Measurements from ENCODE around the gene ALDH16A1. TPM values are rescaled to one million over a fixed set of nuclear protein-coding genes. Genes with fewer than 3 reads are reported as not detected.

The ALDH16A1 gene
- total and polyA plus RNA-seq, 2 donors (not counting 1 experiment from before 2014, with no cell fraction given): 65.8 to 105 TPM

- H3K9me3 Mint-ChIP-seq (ENCODE audit: insufficient read depth): no peaks in the 10 kb centered on the region
- no peak for ATAC-seq (ENCODE audit: low read depth)
- no peak overlapping the region for H3K4me3 Mint-ChIP-seq
- H4K20me1 ChIP-seq (ENCODE audit: control insufficient read depth, insufficient read depth, low read length, poor library complexity, severe bottlenecking): no peaks in the 10 kb centered on the region
- intact Hi-C loops (cut with micrococcal nuclease): no loop called here
- no peaks in the 10 kb centered on the region for H3K79me2 ChIP-seq (ENCODE audit: control insufficient read depth, insufficient read depth, low read length)
- H3K27ac Mint-ChIP-seq: no peak overlapping the region
- WGBS (ENCODE audit: insufficient coverage): 98% methylated on average over 5 of the region's 9 CpGs
- no peak overlapping the region for H3K27ac ChIP-seq (ENCODE audit: low read length in 2 of 2)
- POLR2A ChIA-PET: no interaction called here
- H3K36me3 ChIP-seq (replicated peaks in 1 of 2; ENCODE audit: control extremely low read depth in 1 of 2, control insufficient read depth in 1 of 2, extremely low read depth in 1 of 2, insufficient read depth in 2 of 2, low read length in 1 of 2): no peaks in the 10 kb centered on the region
- CTCF ChIA-PET: interaction anchor here (1.1 to 1.3 kb wide), 2 partner anchors 11 to 23 kb away, joined by 3 read pairs; partner anchors contain the start of gene GFY
- H3K27me3 Mint-ChIP-seq: peaks cover 9% of the 10 kb centered on the region
- H3K4me1 Mint-ChIP-seq: peaks cover 52% of the 10 kb centered on the region
- no peak overlapping the region for H3K9ac ChIP-seq (ENCODE audit: low read length)
- H3K27me3 ChIP-seq (replicated peaks in 1 of 4; ENCODE audit: control extremely low read depth in 1 of 4, control insufficient read depth in 3 of 4, insufficient read depth in 4 of 4, low read length in 3 of 4): peaks cover 0 to 21% (median under 1%) of the 10 kb centered on the region in 4 experiments
- H2AFZ ChIP-seq (ENCODE audit: insufficient read depth, low read depth, low read length, poor library complexity, severe bottlenecking): no peak overlapping the region
- no peak for DNase-seq
- H3K4me2 ChIP-seq (replicated peaks; ENCODE audit: low read depth, low read length, poor library complexity, severe bottlenecking): no peak overlapping the region
- TF ChIP-seq EZH2 (IDR thresholded peaks at IDR 0.05; ENCODE audit: borderline replicate concordance, insufficient read depth, low read depth, low read length, poor library complexity, severe bottlenecking) (no peak), CTCF (IDR thresholded peaks at IDR 0.05) (no peak)
- H3K9me3 ChIP-seq (ENCODE audit: control extremely low read depth in 1 of 3, control insufficient read depth in 2 of 3, insufficient read depth in 1 of 3, low read length in 2 of 3): peaks cover 0 to 7% (median 0%) of the 10 kb centered on the region in 3 donors
- H3K4me1 ChIP-seq (ENCODE audit: control insufficient read depth in 2 of 2, insufficient read depth in 2 of 2, low read length in 2 of 2): peaks cover 36 to 59% of the 10 kb centered on the region in 2 donors
- H3K4me3 ChIP-seq (ENCODE audit: control extremely low read depth in 1 of 5, extremely low read depth in 1 of 5, insufficient read depth in 1 of 5, low read depth in 2 of 5, low read length in 4 of 5): no peak overlapping the region
These were observed 39.7 kb upstream of the ALDH16A1 start for GRCh38 chr19:49413348-49413747.

- Histone ChIP-seq H3K79me2 (ENCODE audit: control insufficient read depth, insufficient read depth, low read length) (no peaks in the 10 kb centered on the region), H3K4me2 (replicated peaks; ENCODE audit: low read depth, low read length, poor library complexity, severe bottlenecking) (no peak overlapping the region), H2AFZ (ENCODE audit: insufficient read depth, low read depth, low read length, poor library complexity, severe bottlenecking) (no peak overlapping the region), H3K4me1 (ENCODE audit: control insufficient read depth in 2 of 2, insufficient read depth in 2 of 2, low read length in 2 of 2) (peaks cover 27 to 51% of the 10 kb centered on the region in 2 donors), H3K9me3 (ENCODE audit: control extremely low read depth in 1 of 3, control insufficient read depth in 2 of 3, insufficient read depth in 1 of 3, low read length in 2 of 3) (peaks cover 0 to 4% (median 0%) of the 10 kb centered on the region in 3 donors), H3K9ac (ENCODE audit: low read length) (no peak overlapping the region), H3K36me3 (replicated peaks in 1 of 2; ENCODE audit: control extremely low read depth in 1 of 2, control insufficient read depth in 1 of 2, extremely low read depth in 1 of 2, insufficient read depth in 2 of 2, low read length in 1 of 2) (no peaks in the 10 kb centered on the region), H3K4me3 (ENCODE audit: control extremely low read depth in 1 of 5, extremely low read depth in 1 of 5, insufficient read depth in 1 of 5, low read depth in 2 of 5, low read length in 4 of 5) (no peak overlapping the region), H3K27ac (ENCODE audit: low read length in 2 of 2) (no peak overlapping the region), H3K27me3 (replicated peaks in 1 of 4; ENCODE audit: control extremely low read depth in 1 of 4, control insufficient read depth in 3 of 4, insufficient read depth in 4 of 4, low read length in 3 of 4) (peaks cover 0 to 30% (median 8%) of the 10 kb centered on the region in 4 experiments), H4K20me1 (ENCODE audit: control insufficient read depth, insufficient read depth, low read length, poor library complexity, severe bottlenecking) (no peaks in the 10 kb centered on the region)
- H3K27me3 Mint-ChIP-seq: peaks cover 16% of the 10 kb centered on the region
- WGBS (ENCODE audit: insufficient coverage): 84% methylated on average over 3 of the region's 3 CpGs
- peaks cover 44% of the 10 kb centered on the region for H3K4me1 Mint-ChIP-seq
- DNase-seq (no peak), ATAC-seq (ENCODE audit: low read depth) (no peak)
- intact Hi-C loops (cut with micrococcal nuclease): no loop called here
- no peak overlapping the region for H3K4me3 Mint-ChIP-seq
- POLR2A ChIA-PET: no interaction called here
- TF ChIP-seq CTCF (IDR thresholded peaks at IDR 0.05) (no peak), EZH2 (IDR thresholded peaks at IDR 0.05; ENCODE audit: borderline replicate concordance, insufficient read depth, low read depth, low read length, poor library complexity, severe bottlenecking) (no peak)
- no peaks in the 10 kb centered on the region for H3K9me3 Mint-ChIP-seq (ENCODE audit: insufficient read depth)
- CTCF ChIA-PET: interaction anchor here (1.3 kb wide), 1 partner anchor 11 kb away, joined by 3 read pairs; the partner anchor contains the start of gene GFY
- H3K27ac Mint-ChIP-seq: no peak overlapping the region
These were observed 38.8 kb upstream of the ALDH16A1 start for GRCh38 chr19:49414256-49414655.

All from B cell (primary cell).